ENCODE measurements around the gene MACROD2.

Gene MACROD2

GRCh38 chr20:14717134-14717999 lies 722.1 kb downstream of the MACROD2 start:
- H3K4me1 Mint-ChIP-seq (ENCODE audit: low read depth), result no peaks in the 10 kb centered on the region
- H3K9me3 Mint-ChIP-seq, result peaks cover 8% of the 10 kb centered on the region
- H3K36me3 Mint-ChIP-seq (ENCODE audit: low read depth), result no peaks in the 10 kb centered on the region
- no peaks in the 10 kb centered on the region for H3K27me3 Mint-ChIP-seq
- H3K27ac Mint-ChIP-seq, result no peak overlapping the region
- no peak overlapping the region for H3K4me3 Mint-ChIP-seq

- Mint-ChIP-seq H3K9me3 (no peaks in the 10 kb centered on the region), H3K27ac (no peak overlapping the region), H3K4me3 (no peak overlapping the region), H3K27me3 (no peaks in the 10 kb centered on the region), H3K4me1 (ENCODE audit: low read depth) (no peaks in the 10 kb centered on the region), H3K36me3 (ENCODE audit: low read depth) (no peaks in the 10 kb centered on the region)
These were observed 724.9 kb downstream of the MACROD2 start for GRCh38 chr20:14720251-14720650.

GRCh38 chr20:14721926-14722452 lies 726.7 kb downstream of the MACROD2 start:
- Mint-ChIP-seq H3K4me1 (ENCODE audit: low read depth) (no peaks in the 10 kb centered on the region), H3K27me3 (no peaks in the 10 kb centered on the region), H3K9me3 (no peaks in the 10 kb centered on the region), H3K27ac (no peak overlapping the region), H3K36me3 (ENCODE audit: low read depth) (no peaks in the 10 kb centered on the region), H3K4me3 (no peak overlapping the region)

- no peaks in the 10 kb centered on the region for H3K9me3 Mint-ChIP-seq
- H3K27ac Mint-ChIP-seq, result no peak overlapping the region
- no peak overlapping the region for H3K4me3 Mint-ChIP-seq
These were observed 728.3 kb downstream of the MACROD2 start for GRCh38 chr20:14723614-14724013.

DNA sequence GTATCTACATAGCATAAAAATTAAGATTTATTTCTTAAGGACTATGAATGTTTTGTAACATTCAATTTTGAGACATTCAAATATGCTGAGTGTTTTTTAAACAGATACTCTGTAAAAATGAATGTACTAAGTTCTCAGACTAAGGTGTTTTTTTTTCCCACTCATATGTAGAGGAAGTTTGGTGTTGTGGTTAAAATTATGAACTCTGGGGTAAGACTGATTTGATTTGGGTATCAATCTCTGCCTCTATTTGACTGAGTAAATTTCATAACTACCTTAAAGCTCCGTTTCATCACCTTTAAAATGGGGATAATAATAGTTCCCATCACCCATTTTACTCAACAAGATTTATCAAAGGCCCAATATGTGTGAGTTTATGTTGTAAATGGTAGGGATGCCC lies 728.7 kb downstream of the MACROD2 start:
- Mint-ChIP-seq H3K27ac (no peak overlapping the region), H3K36me3 (ENCODE audit: low read depth) (no peaks in the 10 kb centered on the region), H3K4me1 (ENCODE audit: low read depth) (no peaks in the 10 kb centered on the region), H3K9me3 (no peaks in the 10 kb centered on the region), H3K27me3 (no peaks in the 10 kb centered on the region), H3K4me3 (no peak overlapping the region)

More at GRCh38 chr20:14723614-14724013, 728.3 kb downstream of the MACROD2 start:
- H3K27me3 Mint-ChIP-seq, result no peaks in the 10 kb centered on the region
- no peaks in the 10 kb centered on the region for H3K4me1 Mint-ChIP-seq (ENCODE audit: low read depth)
- H3K36me3 Mint-ChIP-seq (ENCODE audit: low read depth), result no peaks in the 10 kb centered on the region

- Mint-ChIP-seq H3K4me1 (ENCODE audit: low read depth) (no peaks in the 10 kb centered on the region), H3K36me3 (ENCODE audit: low read depth) (no peaks in the 10 kb centered on the region), H3K9me3 (no peaks in the 10 kb centered on the region), H3K4me3 (no peak overlapping the region), H3K27ac (no peak overlapping the region), H3K27me3 (no peaks in the 10 kb centered on the region)
These were observed 729.2 kb downstream of the MACROD2 start for GRCh38 chr20:14724468-14724867.

DNA sequence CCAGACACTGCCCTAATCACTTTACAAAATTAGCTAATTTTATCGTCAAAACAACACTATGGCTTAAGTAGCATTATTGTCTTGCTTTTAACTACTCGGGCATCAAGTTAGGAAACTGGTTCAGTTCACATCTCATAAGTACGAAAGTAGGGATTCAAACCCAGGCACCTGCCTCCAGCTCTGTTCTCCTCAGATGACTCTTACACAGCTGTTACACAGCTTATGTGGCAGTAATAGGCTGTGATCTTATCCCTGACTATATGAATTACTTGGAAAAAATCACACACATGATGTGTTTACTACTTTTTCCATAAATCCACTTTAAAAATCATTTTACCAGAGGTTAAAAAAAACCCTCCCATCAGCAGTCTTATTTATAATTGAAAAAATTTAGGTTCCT lies 731.3 kb downstream of the MACROD2 start:
- Mint-ChIP-seq H3K4me3 (no peak overlapping the region), H3K36me3 (ENCODE audit: low read depth) (no peaks in the 10 kb centered on the region), H3K27ac (no peak overlapping the region), H3K4me1 (ENCODE audit: low read depth) (no peaks in the 10 kb centered on the region), H3K27me3 (no peaks in the 10 kb centered on the region), H3K9me3 (no peaks in the 10 kb centered on the region)

DNA sequence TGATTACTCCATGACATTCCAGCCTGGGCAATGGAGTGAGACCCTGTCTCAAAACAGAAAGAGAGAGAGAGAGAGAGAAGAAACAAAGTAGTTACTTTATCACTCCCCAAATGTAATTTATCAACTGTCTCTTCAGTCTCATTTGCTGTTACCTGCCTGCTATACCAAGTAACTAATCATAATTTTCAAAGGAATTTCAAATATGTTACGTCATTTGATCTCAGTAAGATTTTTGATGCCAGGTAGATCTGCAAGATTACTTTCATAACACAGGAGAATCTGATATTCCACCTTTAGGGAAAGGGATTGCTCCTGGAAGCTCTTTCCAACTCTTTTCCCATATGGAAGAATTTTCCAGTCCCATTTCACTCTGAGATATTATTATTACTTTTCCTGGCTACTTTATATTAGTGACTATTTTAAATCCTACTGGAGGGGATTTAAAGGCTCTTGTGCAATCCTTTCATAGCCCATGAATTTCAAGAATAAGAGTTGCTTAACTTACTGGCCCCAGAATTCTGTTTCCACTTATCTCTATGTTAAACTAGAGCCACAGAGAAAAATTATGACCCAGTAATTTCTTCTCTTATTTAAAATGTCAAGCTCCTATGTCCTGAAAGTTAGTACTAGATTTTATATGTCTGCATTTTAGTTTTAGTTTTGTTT lies 732.3 kb downstream of the MACROD2 start:
- no peaks in the 10 kb centered on the region for H3K4me1 Mint-ChIP-seq (ENCODE audit: low read depth)
- H3K36me3 Mint-ChIP-seq (ENCODE audit: low read depth), result no peaks in the 10 kb centered on the region
- H3K27me3 Mint-ChIP-seq, result no peaks in the 10 kb centered on the region
- H3K27ac Mint-ChIP-seq, result no peak overlapping the region
- H3K4me3 Mint-ChIP-seq, result no peak overlapping the region
- no peaks in the 10 kb centered on the region for H3K9me3 Mint-ChIP-seq

DNA sequence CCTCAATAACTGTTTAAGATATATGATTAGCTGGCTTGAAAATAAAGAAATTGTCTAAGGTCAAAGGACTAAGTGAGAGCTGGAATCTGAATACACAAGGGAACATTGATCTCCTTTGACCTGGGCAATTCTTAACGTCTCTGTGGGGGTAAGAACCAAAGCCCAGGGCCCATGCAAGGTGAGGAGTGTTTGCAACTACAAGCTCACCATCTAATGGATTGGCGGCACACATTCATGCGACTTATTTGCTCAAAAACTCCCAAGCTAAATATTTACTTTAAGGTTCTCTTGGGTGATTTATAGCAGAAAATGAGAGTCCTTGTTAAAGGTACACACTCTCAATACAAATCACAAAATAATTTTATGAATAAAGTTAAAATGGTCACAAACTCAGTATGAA lies 734.1 kb downstream of the MACROD2 start:
- H3K9me3 Mint-ChIP-seq, result no peaks in the 10 kb centered on the region

GRCh38 chr20:14732343-14732742 lies 737.0 kb downstream of the MACROD2 start:
- H3K36me3 Mint-ChIP-seq (ENCODE audit: low read depth), result no peaks in the 10 kb centered on the region
- no peaks in the 10 kb centered on the region for H3K27me3 Mint-ChIP-seq
- H3K27ac Mint-ChIP-seq, result no peak overlapping the region
- no peaks in the 10 kb centered on the region for H3K9me3 Mint-ChIP-seq
- no peak overlapping the region for H3K4me3 Mint-ChIP-seq
- no peaks in the 10 kb centered on the region for H3K4me1 Mint-ChIP-seq (ENCODE audit: low read depth)

More for the DNA sequence above, 734.1 kb downstream of the MACROD2 start:
- H3K27ac Mint-ChIP-seq, result no peak overlapping the region
- H3K36me3 Mint-ChIP-seq (ENCODE audit: low read depth), result no peaks in the 10 kb centered on the region
- H3K4me3 Mint-ChIP-seq, result no peak overlapping the region
- no peaks in the 10 kb centered on the region for H3K4me1 Mint-ChIP-seq (ENCODE audit: low read depth)
- H3K27me3 Mint-ChIP-seq, result no peaks in the 10 kb centered on the region

- H3K9me3 Mint-ChIP-seq, result no peaks in the 10 kb centered on the region
- no peaks in the 10 kb centered on the region for H3K36me3 Mint-ChIP-seq (ENCODE audit: low read depth)
- H3K4me3 Mint-ChIP-seq, result no peak overlapping the region
- no peaks in the 10 kb centered on the region for H3K4me1 Mint-ChIP-seq (ENCODE audit: low read depth)
- no peak overlapping the region for H3K27ac Mint-ChIP-seq
- H3K27me3 Mint-ChIP-seq, result no peaks in the 10 kb centered on the region
These were observed 737.7 kb downstream of the MACROD2 start for GRCh38 chr20:14732996-14733395.

DNA sequence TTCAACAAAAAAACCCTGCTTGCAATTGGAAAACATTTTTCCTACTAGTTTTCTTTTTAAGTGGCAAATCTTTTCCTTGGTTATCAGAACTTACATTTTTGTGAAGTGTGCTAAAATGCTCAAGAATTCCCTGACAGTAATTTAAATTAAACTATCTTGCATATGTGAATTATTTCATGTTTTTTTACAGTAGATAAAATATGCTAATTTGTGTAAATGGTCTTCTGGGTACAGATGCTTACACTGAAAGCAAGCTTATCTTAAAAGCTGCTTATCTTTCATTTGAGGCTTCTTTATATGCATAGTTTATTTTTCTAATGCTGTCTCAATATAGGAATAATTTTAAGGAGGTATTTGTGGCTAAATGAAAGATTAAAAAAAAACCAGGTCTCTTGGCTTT lies 745.1 kb downstream of the MACROD2 start:
- Mint-ChIP-seq H3K4me3 (no peak overlapping the region), H3K27ac (no peak overlapping the region), H3K27me3 (no peaks in the 10 kb centered on the region), H3K9me3 (peaks cover 3% of the 10 kb centered on the region), H3K4me1 (ENCODE audit: low read depth) (no peaks in the 10 kb centered on the region), H3K36me3 (ENCODE audit: low read depth) (no peaks in the 10 kb centered on the region)

GRCh38 chr20:14741616-14742015 lies 746.3 kb downstream of the MACROD2 start:
- no peak overlapping the region for H3K4me3 Mint-ChIP-seq
- no peaks in the 10 kb centered on the region for H3K36me3 Mint-ChIP-seq (ENCODE audit: low read depth)
- peaks cover 3% of the 10 kb centered on the region for H3K9me3 Mint-ChIP-seq
- no peak overlapping the region for H3K27ac Mint-ChIP-seq
- no peaks in the 10 kb centered on the region for H3K27me3 Mint-ChIP-seq
- H3K4me1 Mint-ChIP-seq (ENCODE audit: low read depth), result no peaks in the 10 kb centered on the region

DNA sequence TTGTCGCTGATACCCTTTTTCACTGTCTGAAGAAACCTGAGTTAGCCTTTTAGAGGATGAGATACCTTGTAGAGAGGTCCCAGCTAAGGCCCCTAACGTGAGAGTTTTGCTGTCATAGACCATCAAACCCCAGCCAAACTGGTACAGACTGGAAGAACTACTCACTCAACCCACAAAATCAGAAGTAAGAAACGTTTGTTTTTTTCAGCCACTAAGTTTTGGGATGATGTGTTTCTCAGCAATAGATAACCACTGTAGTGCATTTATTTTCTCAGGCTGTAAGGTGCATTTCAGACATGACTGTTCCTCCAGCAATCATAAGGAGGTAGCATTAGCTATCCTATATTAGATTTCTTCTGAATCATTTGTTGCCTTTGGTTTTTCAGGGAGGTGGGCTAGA lies 749.4 kb downstream of the MACROD2 start:
- Mint-ChIP-seq H3K27me3 (no peaks in the 10 kb centered on the region), H3K4me1 (ENCODE audit: low read depth) (no peaks in the 10 kb centered on the region), H3K27ac (no peak overlapping the region), H3K36me3 (ENCODE audit: low read depth) (no peaks in the 10 kb centered on the region), H3K4me3 (no peak overlapping the region), H3K9me3 (peaks cover 5% of the 10 kb centered on the region)

- H3K4me3 Mint-ChIP-seq, result no peak overlapping the region
- H3K9me3 Mint-ChIP-seq, result peaks cover 5% of the 10 kb centered on the region
- H3K27me3 Mint-ChIP-seq, result no peaks in the 10 kb centered on the region
These were observed 750.5 kb downstream of the MACROD2 start for GRCh38 chr20:14745830-14746229.

More at GRCh38 chr20:14745830-14746229, 750.5 kb downstream of the MACROD2 start:
- Mint-ChIP-seq H3K27ac (no peak overlapping the region), H3K36me3 (ENCODE audit: low read depth) (no peaks in the 10 kb centered on the region), H3K4me1 (ENCODE audit: low read depth) (no peaks in the 10 kb centered on the region)
